ENCODE measurements around the gene PLA2G4B.

DNA sequence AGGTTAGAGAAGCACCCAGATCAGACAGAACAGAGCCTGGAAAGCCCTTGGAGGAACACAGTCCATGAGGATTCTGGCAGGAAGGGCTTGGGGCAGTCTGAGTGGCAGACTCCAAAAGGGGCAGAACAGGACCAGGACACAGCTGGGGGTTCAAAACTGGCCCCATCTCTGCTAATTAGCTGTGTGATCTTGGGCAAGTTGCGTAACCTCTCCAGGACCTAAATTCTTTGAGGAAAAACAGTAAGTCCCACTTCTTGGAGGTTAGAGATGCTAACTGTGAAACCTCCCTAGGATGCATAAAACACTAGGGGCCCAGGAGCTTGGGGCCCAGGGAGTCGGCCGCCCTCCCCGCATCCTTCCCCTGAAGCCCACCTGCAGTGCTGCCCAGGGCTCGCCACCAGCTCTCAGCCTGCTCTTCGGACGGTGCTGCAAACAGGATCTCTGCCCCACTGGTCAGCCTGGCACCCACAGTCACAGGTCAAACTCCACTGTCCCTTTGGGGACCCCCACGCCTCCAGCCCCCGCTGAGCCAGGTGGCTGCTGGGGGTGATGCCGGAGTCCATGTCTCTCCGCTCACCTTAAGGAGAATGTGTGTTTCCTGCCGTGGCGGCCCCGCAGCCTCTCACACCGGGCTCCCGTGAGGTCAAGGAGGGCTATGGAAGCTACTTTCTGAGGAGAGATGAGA, 12.0 kb downstream of the PLA2G4B start:
- no peak for TF ChIP-seq E2F1 (CRISPR knock-in tag; IDR thresholded peaks at IDR 0.05)
- TF ChIP-seq ATF1 (CRISPR knock-in tag; IDR thresholded peaks at IDR 0.05) = no peak
- TF ChIP-seq CTCF (IDR thresholded peaks at IDR 0.05) = no peak
- no peak for TF ChIP-seq PRDM15 (CRISPR knock-in tag; IDR thresholded peaks at IDR 0.05)
- no peak for TF ChIP-seq RELA (CRISPR knock-in tag; IDR thresholded peaks at IDR 0.05; ENCODE audit: borderline replicate concordance)
- TF ChIP-seq STAT6 (CRISPR knock-in tag; conservative IDR thresholded peaks at IDR 0.05; ENCODE audit: low read depth) = no peak
- TF ChIP-seq, protein P1, sequence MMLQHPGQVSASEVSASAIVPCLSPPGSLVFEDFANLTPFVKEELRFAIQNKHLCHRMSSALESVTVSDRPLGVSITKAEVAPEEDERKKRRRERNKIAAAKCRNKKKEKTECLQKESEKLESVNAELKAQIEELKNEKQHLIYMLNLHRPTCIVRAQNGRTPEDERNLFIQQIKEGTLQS (CRISPR knock-in tag; conservative IDR thresholded peaks at IDR 0.05) = no peak
- no peak for TF ChIP-seq ETV6 (CRISPR knock-in tag; IDR thresholded peaks at IDR 0.05)
- no peak for TF ChIP-seq ATF6 (CRISPR knock-in tag; IDR thresholded peaks at IDR 0.05)
- no peak for TF ChIP-seq NFYB (CRISPR knock-in tag; conservative IDR thresholded peaks at IDR 0.05; ENCODE audit: low read depth)
- TF ChIP-seq ZNF232 (CRISPR knock-in tag; IDR thresholded peaks at IDR 0.05) = no peak
- TF ChIP-seq, protein P2, sequence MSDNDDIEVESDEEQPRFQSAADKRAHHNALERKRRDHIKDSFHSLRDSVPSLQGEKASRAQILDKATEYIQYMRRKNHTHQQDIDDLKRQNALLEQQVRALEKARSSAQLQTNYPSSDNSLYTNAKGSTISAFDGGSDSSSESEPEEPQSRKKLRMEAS (CRISPR knock-in tag; IDR thresholded peaks at IDR 0.05) = no peak
- TF ChIP-seq, protein P3, sequence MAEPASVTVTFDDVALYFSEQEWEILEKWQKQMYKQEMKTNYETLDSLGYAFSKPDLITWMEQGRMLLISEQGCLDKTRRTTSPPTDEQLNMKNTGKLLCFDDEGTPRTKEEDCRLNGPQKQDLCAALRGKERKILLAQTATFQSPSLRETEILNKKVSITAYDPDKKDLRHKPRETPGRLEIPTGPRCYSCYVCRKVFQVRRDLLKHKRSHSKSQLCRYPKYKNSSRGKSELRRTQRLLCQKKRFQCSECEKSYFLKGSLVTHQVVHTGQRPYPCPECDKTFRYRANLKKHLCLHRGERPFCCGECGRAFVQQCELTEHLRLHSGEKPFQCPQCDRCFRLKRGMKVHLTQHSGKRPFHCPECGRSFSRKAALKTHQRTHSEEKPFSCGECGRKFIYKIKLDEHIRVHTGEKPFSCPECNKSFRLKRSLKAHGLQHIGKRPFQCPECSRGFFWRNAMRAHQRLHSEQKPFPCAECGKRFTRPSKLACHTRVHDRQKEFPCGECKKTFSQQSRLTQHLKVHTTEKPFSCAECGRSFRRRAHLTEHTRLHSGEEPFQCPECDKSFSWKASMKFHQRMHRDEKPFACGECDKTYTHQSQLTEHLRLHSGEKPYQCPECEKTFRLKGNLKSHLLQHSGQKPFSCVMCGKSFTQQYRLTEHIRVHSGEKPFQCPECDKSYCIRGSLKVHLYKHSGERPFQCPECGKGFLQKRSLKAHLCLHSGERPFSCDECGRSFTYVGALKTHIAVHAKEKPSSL (CRISPR knock-in tag; conservative IDR thresholded peaks at IDR 0.05) = no peak
- TF ChIP-seq AR (CRISPR knock-in tag; IDR thresholded peaks at IDR 0.05) = no peak
